Measurements from ENCODE around the gene USP6NL.

DNA sequence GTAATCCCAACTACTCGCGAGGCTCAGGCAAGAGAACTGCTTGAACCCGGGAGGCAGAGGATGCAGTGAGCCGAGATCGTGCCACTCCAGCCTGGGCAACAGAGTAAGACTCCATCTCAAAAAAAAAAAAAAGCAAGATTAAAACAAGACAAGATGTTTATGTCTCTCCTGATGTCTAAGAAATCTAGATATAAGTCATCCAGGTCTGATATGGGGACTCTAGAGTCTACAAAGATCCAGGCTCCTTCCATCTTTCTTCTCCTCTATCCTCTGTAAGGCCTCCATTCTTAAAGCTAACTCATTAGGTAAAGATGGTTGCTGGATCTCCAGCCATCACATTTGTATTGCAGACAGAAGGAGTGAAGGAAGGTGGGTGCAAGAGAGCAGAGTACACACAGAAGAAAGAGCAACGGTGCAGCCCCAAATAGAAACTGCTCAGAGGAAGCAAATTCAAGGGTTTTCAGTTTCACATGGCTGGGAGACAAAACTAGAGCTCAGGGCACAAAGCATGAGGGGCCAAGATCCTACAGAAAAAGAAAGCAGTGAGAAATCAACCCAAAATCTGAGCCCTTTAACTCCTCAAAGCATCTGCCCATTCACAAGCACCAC lies 57.6 kb downstream of the USP6NL start:
- TF ChIP-seq, protein P1, sequence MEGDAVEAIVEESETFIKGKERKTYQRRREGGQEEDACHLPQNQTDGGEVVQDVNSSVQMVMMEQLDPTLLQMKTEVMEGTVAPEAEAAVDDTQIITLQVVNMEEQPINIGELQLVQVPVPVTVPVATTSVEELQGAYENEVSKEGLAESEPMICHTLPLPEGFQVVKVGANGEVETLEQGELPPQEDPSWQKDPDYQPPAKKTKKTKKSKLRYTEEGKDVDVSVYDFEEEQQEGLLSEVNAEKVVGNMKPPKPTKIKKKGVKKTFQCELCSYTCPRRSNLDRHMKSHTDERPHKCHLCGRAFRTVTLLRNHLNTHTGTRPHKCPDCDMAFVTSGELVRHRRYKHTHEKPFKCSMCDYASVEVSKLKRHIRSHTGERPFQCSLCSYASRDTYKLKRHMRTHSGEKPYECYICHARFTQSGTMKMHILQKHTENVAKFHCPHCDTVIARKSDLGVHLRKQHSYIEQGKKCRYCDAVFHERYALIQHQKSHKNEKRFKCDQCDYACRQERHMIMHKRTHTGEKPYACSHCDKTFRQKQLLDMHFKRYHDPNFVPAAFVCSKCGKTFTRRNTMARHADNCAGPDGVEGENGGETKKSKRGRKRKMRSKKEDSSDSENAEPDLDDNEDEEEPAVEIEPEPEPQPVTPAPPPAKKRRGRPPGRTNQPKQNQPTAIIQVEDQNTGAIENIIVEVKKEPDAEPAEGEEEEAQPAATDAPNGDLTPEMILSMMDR (conservative IDR thresholded peaks at IDR 0.05; ENCODE audit: low read length): no peak
- no peak for TF ChIP-seq EZH2phosphoT487 (IDR thresholded peaks at IDR 0.05; ENCODE audit: borderline replicate concordance)
